H1 (cell line): ENCODE data around the gene AGAP1. TPM values are rescaled to one million over a fixed set of nuclear protein-coding genes. Genes with fewer than 3 reads are reported as not detected.

Experiments
- BACH1 ChIP-seq: IDR thresholded peaks from 2 replicates; pipeline ENCODE4 v1.6.1; 2012; ENCODE audit warnings: low read length, improper control_type of control experiment
- SIN3A ChIP-seq, 2 experiments: IDR thresholded peaks in 1 of 2; conservative IDR thresholded peaks in 1 of 2; 2 replicates each; pipeline ENCODE4 v1.6.1; 2011 to 2012; ENCODE audit warnings: low read length in 2 of 2, improper control_type of control experiment in 1 of 2, low read depth in 1 of 2, mild to moderate bottlenecking in 1 of 2
- polyA plus RNA-seq, 7 experiments: library from polyadenylated mRNA; depleted of rRNA in 3 of 7; stranded (reverse) in 5 of 7; unstranded in 2 of 7; fragments of >200 nt in 5 of 7; fragments of 200-250 nt in 2 of 7; gene quantifications; 1 replicate in 5 of 7; 2 replicates in 1 of 7; 4 replicates in 1 of 7; pipeline versions ENCODE4 v1.2.1 to v1.2.3, GENCODE V29; 2011 to 2013; ENCODE audit warnings: missing spikeins in 2 of 7, mixed read lengths in 2 of 7
- total RNA-seq: library from RNA; stranded (reverse); fragmentation: NEBNext Ultra II Directional; extraction: Animal tissue kit (Norgen Biotek cat#: 25700); gene quantifications from 2 replicates; pipeline ENCODE4 v1.2.1, GENCODE V29; 2021

Gene AGAP1
- total and polyA plus RNA-seq, 2 of the 8 experiments (the other 6 are each of a cell fraction or from before 2014, with no cell fraction given), result 18.1 to 39.4 TPM

- TF ChIP-seq SIN3A (conservative IDR thresholded peaks at IDR 0.05 in 1 of 2, IDR thresholded peaks at IDR 0.05 in 1 of 2; ENCODE audit: low read depth in 1 of 2, low read length in 2 of 2) (no peak), BACH1 (no peak)
Measured at GRCh38 chr2:235692076-235692475, 198.2 kb downstream of the AGAP1 start (continued).
